IMR-90 (cell line): Measurements from ENCODE around the gene UQCRFS1. TPM values are rescaled to one million over a fixed set of nuclear protein-coding genes. Genes with fewer than 3 reads are reported as not detected.

Experiments
- ATAC-seq: fragments of 200-7000 bp; cut with Tn5 transposase; 2 replicates; pipeline ENCODE4 v1.9.1; 2020; ENCODE audit warnings: low read depth, mild to moderate bottlenecking, moderate library complexity
- BruUV-seq: library from RNA; stranded (reverse); fragments of 400-500 nt; replicated peaks from 2 replicates; lab custom pipeline; 2021; lab: Mats Ljungman, UMichigan
- CTCF ChIA-PET: fragments of 300-600 bp; formaldehyde crosslinking; extraction: SDS; loops from one replicate; lab custom pipeline; 2021; ENCODE audit warnings: antibody characterized with exemption; lab: Yijun Ruan, JAX
- POLR2A ChIA-PET: fragments of 300-600 bp; sonication (Branson Sonifier 250); formaldehyde crosslinking; loops from one replicate; lab custom pipeline; 2022; ENCODE audit warnings: antibody characterized with exemption; ENCODE audit not compliant: unreplicated experiment; lab: Charles Lee
- DNase-seq: peaks from one replicate; pipeline ENCODE4 v3.0.0; 2013
- H2AFZ ChIP-seq: replicated peaks from 2 replicates; pipeline ENCODE3; 2013; ENCODE audit warnings: low read length, mild to moderate bottlenecking; ENCODE audit not compliant: poor library complexity
- H2AK5ac ChIP-seq: 2 replicates; pipeline ENCODE4 v1.6.1; 2013; ENCODE audit warnings: low read depth, low read length, inconsistent platforms
- H2AK9ac ChIP-seq: replicated peaks from 2 replicates; pipeline ENCODE3; 2013; ENCODE audit warnings: mild to moderate bottlenecking, low read depth, low read length, moderate library complexity; ENCODE audit not compliant: poor library complexity
- H2BK120ac ChIP-seq: 2 replicates; pipeline ENCODE4 v1.6.1; 2013; ENCODE audit warnings: low read depth, low read length, inconsistent platforms
- H2BK15ac ChIP-seq: 3 replicates; pipeline ENCODE4 v1.6.1; 2013; ENCODE audit warnings: low read depth, low read length, inconsistent platforms
- H2BK20ac ChIP-seq: 2 replicates; pipeline ENCODE4 v1.6.1; 2013; ENCODE audit warnings: low read depth, mild to moderate bottlenecking, inconsistent platforms, low read length, moderate library complexity
- H2BK5ac ChIP-seq: 2 replicates; pipeline ENCODE4 v1.6.1; 2013; ENCODE audit warnings: mild to moderate bottlenecking, low read depth, low read length, inconsistent platforms; ENCODE audit not compliant: poor library complexity, severe bottlenecking
- H3K14ac ChIP-seq: replicated peaks from 2 replicates; pipeline ENCODE4 v1.6.1; 2013; ENCODE audit warnings: low read depth, low read length, inconsistent platforms
- H3K18ac ChIP-seq: 2 replicates; pipeline ENCODE4 v1.6.1; 2013; ENCODE audit warnings: low read depth, low read length, control low read depth
- H3K23ac ChIP-seq: 2 replicates; pipeline ENCODE4 v1.6.1; 2013; ENCODE audit warnings: low read depth, low read length, inconsistent platforms
- H3K27ac ChIP-seq: 2 replicates; pipeline ENCODE4 v1.5.1; 2013; ENCODE audit warnings: mild to moderate bottlenecking, control low read depth, low read length; ENCODE audit not compliant: insufficient read depth
- H3K27me3 ChIP-seq: 2 replicates; pipeline ENCODE4 v1.6.1; 2013; ENCODE audit warnings: low read length; ENCODE audit not compliant: control insufficient read depth, insufficient read depth
- H3K36me3 ChIP-seq: 2 replicates; pipeline ENCODE4 v1.6.1; 2013; ENCODE audit warnings: low read length, mixed read lengths; ENCODE audit not compliant: control insufficient read depth, insufficient read depth
- H3K4ac ChIP-seq: 2 replicates; pipeline ENCODE4 v1.6.1; 2013; ENCODE audit warnings: low read depth, low read length, inconsistent platforms
- H3K4me1 ChIP-seq: 2 replicates; pipeline ENCODE4 v1.6.1; 2013; ENCODE audit warnings: low read length, mixed read lengths; ENCODE audit not compliant: control insufficient read depth, insufficient read depth
- H3K4me2 ChIP-seq: 2 replicates; pipeline ENCODE4 v1.6.1; 2013; ENCODE audit warnings: low read depth, mild to moderate bottlenecking, control low read depth, low read length, moderate library complexity
- H3K4me3 ChIP-seq: 2 replicates; pipeline ENCODE4 v1.5.1; 2013; ENCODE audit warnings: low read depth, mild to moderate bottlenecking, control low read depth, low read length, moderate library complexity; ENCODE audit not compliant: insufficient read depth
- H3K56ac ChIP-seq: 2 replicates; pipeline ENCODE4 v1.6.1; 2013; ENCODE audit warnings: low read length, inconsistent platforms; ENCODE audit not compliant: insufficient read depth; ENCODE audit errors: extremely low read depth
- H3K79me1 ChIP-seq, 2 experiments: 2 replicates each; pipeline ENCODE4 v1.6.1; 2013; ENCODE audit warnings: low read length in 2 of 2, inconsistent platforms in 1 of 2, low read depth in 1 of 2
- H3K9ac ChIP-seq: 2 replicates; pipeline ENCODE4 v1.6.1; 2013; ENCODE audit warnings: low read depth, low read length, control low read depth
- H3K9me1 ChIP-seq: 2 replicates; pipeline ENCODE4 v1.6.1; 2013; ENCODE audit warnings: low read length, inconsistent platforms; ENCODE audit not compliant: insufficient read depth
- H3K9me3 ChIP-seq: 2 replicates; pipeline ENCODE4 v1.6.1; 2013; ENCODE audit warnings: low read length; ENCODE audit not compliant: control insufficient read depth, insufficient read depth
- H4K20me1 ChIP-seq: 2 replicates; pipeline ENCODE4 v1.6.1; 2013; ENCODE audit warnings: low read length, inconsistent platforms; ENCODE audit not compliant: insufficient read depth
- H4K5ac ChIP-seq: 2 replicates; pipeline ENCODE4 v1.6.1; 2013; ENCODE audit warnings: mild to moderate bottlenecking, low read depth, low read length, control low read depth
- H4K8ac ChIP-seq, 2 experiments: 2 replicates each; pipeline ENCODE4 v1.6.1; 2013; ENCODE audit warnings: low read depth in 2 of 2, low read length in 2 of 2, control low read depth in 1 of 2, inconsistent platforms in 1 of 2
- H4K91ac ChIP-seq: 2 replicates; pipeline ENCODE4 v1.6.1; 2013; ENCODE audit warnings: low read depth, low read length, inconsistent platforms; ENCODE audit not compliant: insufficient read depth
- BHLHE40 ChIP-seq: fragments of 150-350 bp; IDR thresholded peaks from 2 replicates; pipeline ENCODE4 v1.6.1; 2016; ENCODE audit warnings: mild to moderate bottlenecking, low read depth, low read length
- CEBPB ChIP-seq: IDR thresholded peaks from 2 replicates; pipeline ENCODE4 v1.6.1; 2012; ENCODE audit warnings: low read depth, low read length, improper control_type of control experiment
- CHD1 ChIP-seq: IDR thresholded peaks from 2 replicates; pipeline ENCODE4 v1.6.1; 2012; ENCODE audit warnings: low read depth, low read length, improper control_type of control experiment
- FOS ChIP-seq: fragments of 150-350 bp; IDR thresholded peaks from 2 replicates; pipeline ENCODE4 v1.6.1; 2016; ENCODE audit warnings: low read depth, low read length
- MAFK ChIP-seq: IDR thresholded peaks from 2 replicates; pipeline ENCODE4 v1.6.1; 2012; ENCODE audit warnings: low read depth, low read length, improper control_type of control experiment
- RFX5 ChIP-seq: IDR thresholded peaks from 2 replicates; pipeline ENCODE4 v1.8.0; 2012; ENCODE audit warnings: low read depth, mild to moderate bottlenecking, low read length, moderate library complexity
- USF2 ChIP-seq: fragments of 150-350 bp; IDR thresholded peaks from 2 replicates; pipeline ENCODE4 v1.6.1; 2017; ENCODE audit warnings: mild to moderate bottlenecking, antibody characterized with exemption, low read length, low read depth
- WGBS, 2 experiments: methylation state at CpG; one replicate each; pipeline versions ENCODE4 v1.1.5 to v1.1.7; 2013; ENCODE audit warnings: missing lambda C conversion rate in 2 of 2; ENCODE audit not compliant: insufficient read length in 1 of 2; ENCODE audit errors: extremely low coverage in 2 of 2; 5-methylcytosine and 5-hydroxymethylcytosine counted together
- dilution Hi-C: fragments of 300-500 bp; cut with HindIII; formaldehyde crosslinking; loops from one replicate; pipeline ENCODE4 v1.14.3; 2018; ENCODE audit warnings: low sequenced_read_pairs; ENCODE audit not compliant: unreplicated experiment
- in situ Hi-C: fragments of 300-500 bp; cut with MboI; formaldehyde crosslinking; loops from 3 replicates; pipeline ENCODE4 v1.14.3; 2019; ENCODE audit warnings: low sequenced_read_pairs, inconsistent platforms, mixed read lengths
- intact Hi-C: fragments of 100-400 bp; cut with micrococcal nuclease; formaldehyde crosslinking; loops from 2 replicates; pipeline ENCODE4 v1.10.0; 2022
- polyA plus RNA-seq, 3 experiments: library from polyadenylated mRNA; depleted of rRNA; stranded (reverse); fragments of >200 nt; gene quantifications; 2 replicates each; pipeline ENCODE4 v1.2.3, GENCODE V29; 2012; ENCODE audit warnings: low replicate concordance in 1 of 3
- total RNA-seq: library from RNA; depleted of rRNA; stranded (reverse); fragments of >200 nt; gene quantifications from 2 replicates; pipeline ENCODE4 v1.2.3, GENCODE V29; 2012

UQCRFS1 gene
- total and polyA plus RNA-seq, 2 of the 4 experiments (the other 2 are of a cell fraction): 37.1 to 43.8 TPM

- intact Hi-C loops (no loop called here), dilution Hi-C loops (no loop called here), in situ Hi-C loops (no loop called here)
- Histone ChIP-seq H3K36me3 (peaks cover 6% of the 10 kb centered on the region), H3K23ac (no peak overlapping the region), H3K56ac (no peak overlapping the region), H3K9ac (no peak overlapping the region), H2AK5ac (no peak overlapping the region), H2BK20ac (no peak overlapping the region), H3K4ac (no peak overlapping the region), H3K9me1 (no peaks in the 10 kb centered on the region; the same call in 1 of the 2 replicates), H4K5ac (no peak overlapping the region), H3K4me3 (no peak overlapping the region), H3K79me1 (peaks cover 7 to 11% of the 10 kb centered on the region in 2 experiments; a peak in 3 of 4 replicates), H3K27me3 (no peaks in the 10 kb centered on the region), H2BK5ac (no peak overlapping the region), H3K18ac (no peak overlapping the region), H2BK120ac (no peak overlapping the region), H4K8ac (no peak overlapping the region), H3K4me2 (no peak overlapping the region), H3K14ac (no peak overlapping the region), H3K9me3 (no peaks in the 10 kb centered on the region), H4K91ac (no peak overlapping the region), H2AFZ (no peak overlapping the region), H2BK15ac (no peak overlapping the region), H3K4me1 (no peaks in the 10 kb centered on the region), H3K27ac (no peak overlapping the region), H4K20me1 (peaks cover 6% of the 10 kb centered on the region; the same call in 1 of the 2 replicates), H2AK9ac (no peak overlapping the region)
- WGBS, 2 experiments: no CpG with 5 or more reads among the region's 2 CpGs
- no peak for TF ChIP-seq CEBPB
- no peak for TF ChIP-seq MAFK
- no peak for TF ChIP-seq USF2
- no peak for TF ChIP-seq RFX5
- TF ChIP-seq BHLHE40: no peak
- no peak for TF ChIP-seq FOS
- TF ChIP-seq CHD1: no peak
- ATAC-seq (no peak), DNase-seq (no peak)
- CTCF ChIA-PET: interaction anchor here (1.0 kb wide), 1 partner anchor 62 kb away, joined by 3 read pairs; no protein-coding TSS in a partner anchor
- POLR2A ChIA-PET: interaction anchor here (0.6 kb wide), 1 partner anchor 13 kb away, joined by 3 read pairs; no protein-coding TSS in a partner anchor
- BruUV-seq: no TSS peak
These were observed 10.7 kb downstream of the UQCRFS1 start for GRCh38 chr19:29202281-29202680.
